Measurements from ENCODE around the gene SNX20. TPM values are rescaled to one million over a fixed set of nuclear protein-coding genes. Genes with fewer than 3 reads are reported as not detected.

The SNX20 gene
- total RNA-seq, 4 donors from 2014 or later, result 2.2 to 6.9 (median 4.4) TPM

DNA sequence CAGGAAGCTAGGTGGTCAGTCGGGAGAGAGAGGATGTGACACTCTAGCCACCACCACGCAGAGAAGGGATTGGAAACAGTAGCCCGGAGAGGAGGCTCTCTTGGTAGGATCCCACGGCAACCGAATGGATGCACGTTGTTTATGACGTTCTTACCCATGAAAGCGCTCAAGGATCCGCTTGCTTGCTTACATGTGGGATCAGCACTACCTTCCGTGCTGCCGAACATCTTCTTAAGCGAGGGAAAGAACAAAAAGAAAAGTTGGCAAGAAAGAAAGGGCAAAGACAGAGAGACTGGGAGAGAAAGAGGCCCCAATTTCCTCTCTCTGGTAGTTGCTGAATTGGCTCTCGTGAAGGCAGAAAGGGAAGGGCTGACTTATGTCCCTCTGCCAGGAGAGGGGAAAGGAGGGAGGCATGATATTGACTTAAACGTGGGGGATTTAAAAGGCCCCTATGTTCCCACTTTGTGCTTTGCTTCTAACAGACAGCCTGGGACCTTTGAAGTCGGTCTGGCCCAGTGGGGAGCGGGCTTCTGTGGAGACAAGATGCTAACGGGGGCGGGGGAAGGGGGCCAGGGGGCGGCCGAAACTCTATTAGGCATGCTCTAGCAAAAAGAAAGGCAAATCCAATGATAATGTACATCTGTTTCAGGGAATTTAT, 35.4 kb downstream of the SNX20 start:
- ATAC-seq (ENCODE audit: low FRiP score) (no peak), DNase-seq (ENCODE audit: low spot score) (no peak)

GRCh38 chr16:50644729-50645128, 36.4 kb downstream of the SNX20 start:
- no peak for TF ChIP-seq CTCF (IDR thresholded peaks at IDR 0.05)
- ATAC-seq (ENCODE audit: low FRiP score) (no peak), DNase-seq (ENCODE audit: low spot score) (no peak)

More for the DNA sequence above, 35.4 kb downstream of the SNX20 start:
- no peak for TF ChIP-seq CTCF (IDR thresholded peaks at IDR 0.05)

DNA sequence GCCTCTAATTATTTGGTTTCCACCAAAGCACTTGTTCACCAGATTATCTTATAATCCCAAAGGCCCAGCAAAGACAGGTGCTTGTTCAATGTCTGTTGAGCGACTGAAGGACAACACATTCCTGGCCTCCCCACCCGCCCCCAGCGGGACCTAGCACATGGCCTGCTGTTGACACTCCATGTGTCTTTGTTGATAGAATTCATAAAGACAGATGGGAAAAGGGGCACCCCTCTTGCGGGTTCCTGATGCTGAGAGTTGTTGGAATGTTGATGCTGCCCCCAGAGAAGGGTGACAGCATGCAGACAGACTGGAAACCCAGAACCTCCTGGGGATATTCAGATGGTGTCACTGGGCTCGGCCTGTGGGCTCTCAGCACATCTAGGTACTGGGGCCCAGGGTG, 36.9 kb downstream of the SNX20 start:
- TF ChIP-seq CTCF (IDR thresholded peaks at IDR 0.05), result no peak
- DNase-seq (ENCODE audit: low spot score) (no peak), ATAC-seq (ENCODE audit: low FRiP score) (no peak)

- DNase-seq (ENCODE audit: low spot score), result no peak
- no peak for TF ChIP-seq CTCF (IDR thresholded peaks at IDR 0.05)
- ATAC-seq (ENCODE audit: low FRiP score), result no peak
Observed at GRCh38 chr16:50643192-50643591, 37.9 kb downstream of the SNX20 start.

DNA sequence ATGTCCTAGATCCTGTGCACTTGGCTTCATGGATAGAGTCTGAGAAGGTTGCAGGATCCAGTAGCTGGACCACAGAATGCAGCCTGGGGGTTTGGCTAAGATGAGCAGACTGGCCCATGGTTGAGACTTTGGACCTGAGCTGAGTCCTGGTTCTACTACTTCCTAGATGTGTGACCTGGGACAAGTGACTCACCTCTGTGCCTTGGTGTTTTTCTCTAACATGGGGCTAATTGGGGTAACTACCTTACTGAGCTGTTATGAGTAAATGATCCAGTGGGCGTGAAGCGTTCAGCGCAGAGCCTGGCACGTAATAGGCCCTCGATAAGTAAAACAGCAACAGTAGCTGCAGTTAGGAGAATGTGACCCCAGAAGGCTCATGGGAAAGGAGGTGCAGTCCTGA, 38.8 kb downstream of the SNX20 start:
- ATAC-seq (ENCODE audit: low FRiP score) (no peak), DNase-seq (ENCODE audit: low spot score) (no peak)
- no peak for TF ChIP-seq CTCF (IDR thresholded peaks at IDR 0.05)

- DNase-seq (ENCODE audit: low spot score), result no peak
- no peak for ATAC-seq (ENCODE audit: low FRiP score)
- no peak for TF ChIP-seq CTCF (IDR thresholded peaks at IDR 0.05)
Observed at GRCh38 chr16:50641818-50642187, 39.3 kb downstream of the SNX20 start.

All from omental fat pad (tissue), 4 donors.